ENCODE data around the gene PLA2G6.
A peak's percentile ranks its signal among the peaks of the same experiment; 100 is the strongest.

PLA2G6 gene

GRCh38 chr22:38107692-38108515 lies 73.7 kb downstream of the PLA2G6 start:
- TF ChIP-seq POLR2AphosphoS5 (IDR thresholded peaks at IDR 0.05; ENCODE audit: low read depth, low read length), result no peak
- no peak for TF ChIP-seq TAF1 (IDR thresholded peaks at IDR 0.05; ENCODE audit: borderline replicate concordance, insufficient read depth, low read length)
- TF ChIP-seq FOXP2 (optimal IDR thresholded peaks at IDR 0.05; ENCODE audit: borderline replicate concordance, extremely low read depth, extremely low read length, insufficient read depth), result no peak
- TF ChIP-seq SIN3A (IDR thresholded peaks at IDR 0.05; ENCODE audit: borderline replicate concordance, insufficient read depth, low read length), result no peak
- TF ChIP-seq REST (IDR thresholded peaks at IDR 0.05; ENCODE audit: insufficient read depth in 1 of 2, low read depth in 2 of 2, low read length in 2 of 2), result no peak

DNA sequence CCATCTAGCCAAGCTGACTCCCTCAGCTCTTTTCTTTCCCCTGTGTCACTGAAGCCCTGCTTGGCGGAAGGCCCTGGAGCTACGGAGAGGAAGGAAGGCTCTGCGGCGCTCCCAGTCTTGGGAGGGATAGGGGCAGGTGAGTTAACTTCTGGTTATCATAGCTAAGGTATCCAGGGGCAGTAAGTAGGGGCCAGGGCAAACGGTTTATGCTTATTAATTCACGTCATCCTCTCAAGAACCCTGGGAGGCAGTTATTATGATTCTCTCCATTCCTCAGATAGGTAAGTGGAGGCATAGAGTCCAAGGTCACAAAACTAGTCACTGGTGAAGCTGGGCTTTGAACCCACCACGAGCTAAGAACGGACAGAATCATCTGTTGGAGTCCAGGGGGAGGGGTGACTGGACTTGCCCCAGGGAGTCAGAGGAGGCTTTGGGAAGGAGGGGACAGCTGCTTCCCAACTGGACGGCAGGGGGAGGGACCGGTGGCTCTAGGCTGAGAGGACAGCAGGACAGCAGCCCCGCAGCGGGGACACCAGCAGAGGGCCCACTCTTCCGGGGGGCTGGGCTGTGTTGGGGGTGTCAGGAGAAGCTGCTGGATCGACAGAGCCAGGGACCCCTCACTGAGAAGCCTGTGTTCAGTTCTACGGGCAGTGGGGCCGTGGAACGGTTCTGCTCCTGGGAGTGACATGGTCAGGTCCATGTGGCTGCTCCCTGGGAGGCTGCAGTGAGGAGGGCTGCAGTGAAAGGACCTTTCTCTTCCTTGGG lies 74.6 kb downstream of the PLA2G6 start:
- TF ChIP-seq POLR2AphosphoS5 (IDR thresholded peaks at IDR 0.05; ENCODE audit: low read depth, low read length) (no peak), FOXP2 (optimal IDR thresholded peaks at IDR 0.05; ENCODE audit: borderline replicate concordance, extremely low read depth, extremely low read length, insufficient read depth) (no peak), SIN3A (IDR thresholded peaks at IDR 0.05; ENCODE audit: borderline replicate concordance, insufficient read depth, low read length) (no peak), REST (IDR thresholded peaks at IDR 0.05; ENCODE audit: insufficient read depth in 1 of 2, low read depth in 2 of 2, low read length in 2 of 2) (no peak)

DNA sequence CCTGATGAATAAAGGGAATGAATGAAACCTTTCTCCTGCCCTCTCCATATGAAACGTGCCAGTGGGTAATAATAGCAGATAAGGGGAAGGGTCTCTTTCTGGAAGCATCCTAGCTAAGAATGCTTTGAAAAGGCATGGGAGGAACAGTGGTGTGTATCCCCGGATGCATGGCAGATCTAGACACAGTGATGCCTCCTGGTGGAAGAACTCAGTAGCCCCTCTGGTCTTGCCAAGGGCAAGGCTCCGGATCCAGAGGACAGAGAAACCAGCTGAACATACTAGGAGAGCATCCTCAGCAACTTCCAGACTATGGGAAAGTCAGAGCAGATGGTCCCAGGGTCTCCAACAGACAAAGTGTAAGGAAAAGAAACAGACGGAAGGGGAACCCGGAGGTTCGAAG lies 77.5 kb downstream of the PLA2G6 start:
- no peak for TF ChIP-seq SIN3A (IDR thresholded peaks at IDR 0.05; ENCODE audit: borderline replicate concordance, insufficient read depth, low read length)

DNA sequence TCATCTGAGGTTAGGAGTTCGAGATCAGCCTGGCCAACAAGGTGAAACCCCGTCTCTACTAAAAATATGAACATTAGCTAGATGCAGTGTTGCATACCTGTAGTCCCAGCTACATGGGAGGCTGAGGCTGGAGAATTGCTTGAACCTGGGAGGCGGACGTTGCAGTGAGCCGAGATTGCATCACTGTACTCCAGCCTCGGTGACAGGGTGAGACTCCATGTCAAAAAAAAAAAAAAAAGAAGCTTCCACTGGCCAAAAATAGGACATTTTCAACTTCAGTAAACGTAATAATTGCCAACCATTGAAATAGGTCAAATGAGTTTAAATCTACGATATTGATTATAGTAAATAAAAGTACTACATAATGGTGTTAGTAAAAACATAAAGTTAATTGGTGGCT lies 78.0 kb downstream of the PLA2G6 start:
- no peak for TF ChIP-seq POLR2AphosphoS5 (IDR thresholded peaks at IDR 0.05; ENCODE audit: low read depth, low read length)

DNA sequence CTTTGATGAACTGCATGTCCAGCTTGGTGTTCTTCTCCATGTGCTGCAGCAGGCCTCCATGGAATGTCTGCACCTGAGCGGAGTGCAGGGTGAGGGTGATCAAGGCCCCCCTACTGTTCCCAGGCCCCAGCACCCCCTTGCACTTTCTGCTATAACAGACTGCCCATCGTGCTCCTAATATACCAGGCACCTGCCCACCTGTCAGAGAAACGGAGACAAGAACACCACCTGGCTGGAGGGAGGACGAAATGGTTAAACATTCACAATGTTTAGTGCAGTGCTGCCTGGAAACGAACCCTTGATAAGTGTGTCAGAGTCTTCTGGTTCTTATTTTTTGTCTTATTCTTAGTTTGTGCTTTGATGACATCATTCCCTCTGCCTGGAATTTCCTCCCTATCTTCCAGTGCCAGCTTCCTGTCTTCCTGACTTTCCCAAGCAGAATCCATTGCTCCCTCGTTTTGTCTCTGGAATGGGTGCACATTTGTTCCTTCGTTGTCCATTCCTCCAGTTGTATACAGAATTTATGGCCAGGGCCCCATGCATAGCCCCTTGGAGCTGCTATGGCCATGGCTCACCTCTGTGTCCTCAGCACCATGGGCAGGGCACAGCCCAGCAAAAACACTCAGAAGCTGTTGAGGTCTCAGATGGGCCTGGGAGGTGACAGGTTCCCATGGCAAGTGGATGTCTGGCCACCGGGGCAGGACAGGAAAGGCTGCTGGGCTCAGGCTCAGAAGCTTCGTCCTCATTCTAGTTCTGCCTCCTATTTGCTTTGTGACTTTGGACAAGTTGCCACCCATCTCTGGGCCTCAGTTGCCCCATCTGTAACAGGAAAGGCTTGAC lies 83.0 kb downstream of the PLA2G6 start:
- TF ChIP-seq FOXP2 (optimal IDR thresholded peaks at IDR 0.05; ENCODE audit: borderline replicate concordance, extremely low read depth, extremely low read length, insufficient read depth), result no peak
- no peak for TF ChIP-seq SIN3A (IDR thresholded peaks at IDR 0.05; ENCODE audit: borderline replicate concordance, insufficient read depth, low read length)
- no peak for TF ChIP-seq POLR2AphosphoS5 (IDR thresholded peaks at IDR 0.05; ENCODE audit: low read depth, low read length)
- no peak for TF ChIP-seq TAF1 (IDR thresholded peaks at IDR 0.05; ENCODE audit: borderline replicate concordance, insufficient read depth, low read length)
- 0 out of 4 replicates have a peak, but pooled peaks of 1 of the 2 experiments have one; percentile 51 for TF ChIP-seq REST (IDR thresholded peaks at IDR 0.05; ENCODE audit: insufficient read depth in 1 of 2, low read depth in 2 of 2, low read length in 2 of 2)
